Measurements from ENCODE around the gene PFAS. TPM values are rescaled to one million over a fixed set of nuclear protein-coding genes. Genes with fewer than 3 reads are reported as not detected.

Gene PFAS
- total RNA-seq, 1 experiment from 2014 or later, result 66.8 TPM

DNA sequence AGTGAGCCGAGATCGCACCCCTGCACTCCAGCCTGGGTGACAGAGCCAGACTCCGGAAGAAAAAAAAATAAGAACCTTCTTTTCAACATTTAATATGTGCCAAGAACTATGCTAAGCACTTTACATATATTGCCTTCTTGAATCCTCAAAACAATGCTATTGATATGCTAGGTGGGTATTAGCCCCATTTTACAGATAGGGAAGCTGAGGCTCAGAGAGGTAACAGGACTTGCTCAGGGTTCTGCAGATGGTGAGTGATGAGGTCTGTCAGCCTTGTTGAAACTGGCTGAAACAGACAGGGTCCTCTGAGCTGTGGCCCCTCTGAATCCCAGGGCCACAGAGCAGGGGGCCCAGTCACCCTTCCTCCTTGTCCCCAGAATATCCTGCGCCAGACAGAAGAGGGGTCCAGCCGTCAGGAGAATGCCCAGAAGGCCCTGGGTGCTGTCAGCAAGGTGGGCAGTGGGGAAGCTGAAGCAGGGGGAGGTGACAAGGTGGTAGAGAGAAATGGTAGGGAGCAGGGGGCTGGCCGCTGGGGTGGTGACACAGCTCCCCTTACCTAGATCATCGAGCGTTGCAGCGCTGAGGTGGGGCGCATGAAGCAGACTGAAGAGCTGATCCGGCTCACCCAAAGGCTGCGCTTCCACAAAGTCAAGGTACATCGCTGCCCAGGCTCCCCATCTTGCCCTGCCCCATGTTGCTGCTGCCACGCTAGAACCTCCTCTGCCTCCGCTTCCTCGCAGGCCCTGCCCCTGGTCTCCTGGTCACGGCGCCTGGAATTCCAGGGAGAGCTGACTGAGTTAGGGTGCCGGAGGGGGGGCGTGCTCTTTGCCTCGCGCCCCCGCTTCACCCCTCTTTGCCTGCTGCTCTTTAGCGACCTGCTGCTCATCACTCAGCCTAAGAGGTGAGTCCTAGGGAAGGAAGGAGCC, 69.2 kb downstream of the PFAS start:
- Mint-ChIP-seq H3K4me1 (ENCODE audit: low read depth, unreplicated experiment) (peaks cover 12% of the 10 kb centered on the region), H3K27me3 (ENCODE audit: unreplicated experiment) (peaks cover 84% of the 10 kb centered on the region), H3K27ac (ENCODE audit: unreplicated experiment) (no peak overlapping the region), H3K9me3 (ENCODE audit: low read depth, unreplicated experiment) (no peaks in the 10 kb centered on the region), H3K4me3 (ENCODE audit: low read depth, unreplicated experiment) (no peak overlapping the region), H3K36me3 (ENCODE audit: insufficient read depth, unreplicated experiment) (no peaks in the 10 kb centered on the region)
- intact Hi-C loops (cut with micrococcal nuclease; ENCODE audit: unreplicated experiment), result no loop called here
- no peak for DNase-seq
- TF ChIP-seq, protein P1, sequence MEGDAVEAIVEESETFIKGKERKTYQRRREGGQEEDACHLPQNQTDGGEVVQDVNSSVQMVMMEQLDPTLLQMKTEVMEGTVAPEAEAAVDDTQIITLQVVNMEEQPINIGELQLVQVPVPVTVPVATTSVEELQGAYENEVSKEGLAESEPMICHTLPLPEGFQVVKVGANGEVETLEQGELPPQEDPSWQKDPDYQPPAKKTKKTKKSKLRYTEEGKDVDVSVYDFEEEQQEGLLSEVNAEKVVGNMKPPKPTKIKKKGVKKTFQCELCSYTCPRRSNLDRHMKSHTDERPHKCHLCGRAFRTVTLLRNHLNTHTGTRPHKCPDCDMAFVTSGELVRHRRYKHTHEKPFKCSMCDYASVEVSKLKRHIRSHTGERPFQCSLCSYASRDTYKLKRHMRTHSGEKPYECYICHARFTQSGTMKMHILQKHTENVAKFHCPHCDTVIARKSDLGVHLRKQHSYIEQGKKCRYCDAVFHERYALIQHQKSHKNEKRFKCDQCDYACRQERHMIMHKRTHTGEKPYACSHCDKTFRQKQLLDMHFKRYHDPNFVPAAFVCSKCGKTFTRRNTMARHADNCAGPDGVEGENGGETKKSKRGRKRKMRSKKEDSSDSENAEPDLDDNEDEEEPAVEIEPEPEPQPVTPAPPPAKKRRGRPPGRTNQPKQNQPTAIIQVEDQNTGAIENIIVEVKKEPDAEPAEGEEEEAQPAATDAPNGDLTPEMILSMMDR (IDR thresholded peaks at IDR 0.05; ENCODE audit: unreplicated experiment), result no peak
- CTCF ChIA-PET, result no interaction called here
- no TSS peak for BruUV-seq (replicated peaks)

Other genes with a start within 250 kb of the PFAS start
- not detected in 2 replicates for gene GUCY2D, start 246.7 kb upstream of the PFAS start, total RNA-seq (2022)
- gene ALOX15B, start 210.2 kb upstream of the PFAS start, total RNA-seq (2022), result not detected in 2 replicates
- not detected in 2 replicates for gene ALOX12B, start 161.6 kb upstream of the PFAS start, total RNA-seq (2022)
- gene ALOXE3, start 130.8 kb upstream of the PFAS start, total RNA-seq (2022), result 0.20 TPM in 1 of 2 replicates, not detected in the other
- 0.28 and 0.69 TPM in 2 replicates for gene HES7, start 125.2 kb upstream of the PFAS start, total RNA-seq (2022)
- gene PER1, start 96.9 kb upstream of the PFAS start, total RNA-seq (2022), result 16.1 and 17.0 TPM in 2 replicates
- 18.1 and 22.1 TPM in 2 replicates for gene VAMP2, start 86.3 kb upstream of the PFAS start, total RNA-seq (2022)
- 12.2 and 13.5 TPM in 2 replicates for gene TMEM107, start 72.9 kb upstream of the PFAS start, total RNA-seq (2022)
- 3.7 and 3.9 TPM in 2 replicates for gene BORCS6, start 59.1 kb upstream of the PFAS start, total RNA-seq (2022)
- gene AURKB, start 38.7 kb upstream of the PFAS start, total RNA-seq (2022), result 66.8 and 78.9 TPM in 2 replicates
- gene CTC1, start 1.2 kb upstream of the PFAS start, total RNA-seq (2022), result 31.8 and 33.2 TPM in 2 replicates
- gene RANGRF, start 39.4 kb downstream of the PFAS start, total RNA-seq (2022), result 11.1 and 15.6 TPM in 2 replicates
- 7.2 and 7.9 TPM in 2 replicates for gene SLC25A35, start 46.1 kb downstream of the PFAS start, total RNA-seq (2022)
- not detected in 2 replicates for gene ARHGEF15, start 61.0 kb downstream of the PFAS start, total RNA-seq (2022)
- gene ODF4, start 90.6 kb downstream of the PFAS start, total RNA-seq (2022), result not detected in 2 replicates
- 739 and 842 TPM in 2 replicates for gene RPL26, start 133.9 kb downstream of the PFAS start, total RNA-seq (2022)
- gene RNF222, start 148.5 kb downstream of the PFAS start, total RNA-seq (2022), result not detected in 2 replicates
- gene NDEL1, start 186.6 kb downstream of the PFAS start, total RNA-seq (2022), result 40.5 and 40.8 TPM in 2 replicates

Measured in Calu3 (cell line).